Measurements from ENCODE around the gene SENP7.

The SENP7 gene

DNA sequence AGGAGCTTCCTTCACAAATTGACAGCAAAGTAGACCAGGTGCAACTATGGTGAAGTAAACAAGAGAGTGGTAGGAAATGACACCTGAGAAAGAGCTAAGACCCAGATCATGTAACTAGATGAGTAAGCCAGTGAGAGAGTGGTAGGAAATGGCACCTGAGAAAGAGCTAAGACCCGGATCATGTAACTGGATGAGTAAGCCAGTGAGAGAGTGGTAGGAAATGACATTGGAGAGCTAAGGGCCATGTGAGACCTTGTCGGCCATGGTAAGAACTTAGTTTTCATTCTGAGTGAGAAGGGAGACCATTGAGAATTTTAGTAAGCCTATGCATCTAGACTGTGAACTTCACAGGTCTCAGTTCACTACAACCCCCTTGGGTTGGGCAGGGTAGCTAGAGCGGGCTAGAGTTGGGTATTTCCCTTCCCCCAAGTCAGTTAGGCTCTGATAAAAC, 5.4 kb upstream of the SENP7 start:
- Histone ChIP-seq H3K9me2 (ENCODE audit: low read depth, low read length) (no peaks in the 10 kb centered on the region), H3K36me3 (ENCODE audit: insufficient read depth, low read length) (no peaks in the 10 kb centered on the region), H3K79me2 (ENCODE audit: insufficient read depth, low read length) (no peaks in the 10 kb centered on the region), H2AFZ (ENCODE audit: low read length) (0 out of 2 replicates have a peak overlapping the region, but pooled peaks have one; percentile 3), H3K4me3 (ENCODE audit: low read depth, low read length, poor library complexity, severe bottlenecking) (no peak overlapping the region), H3F3A (ENCODE audit: insufficient read depth, low read length) (no peaks in the 10 kb centered on the region), H3K9me3 (ENCODE audit: low read length) (no peaks in the 10 kb centered on the region), H3K27me3 (ENCODE audit: insufficient read depth, low read length) (no peaks in the 10 kb centered on the region), H3K4me2 (ENCODE audit: low read length) (no peak overlapping the region), H4K20me1 (ENCODE audit: insufficient read depth, low read length) (no peaks in the 10 kb centered on the region), H3K4me1 (ENCODE audit: insufficient read depth, low read length, severe bottlenecking) (peaks cover 17% of the 10 kb centered on the region), H3K27ac (ENCODE audit: low read depth, low read length, poor library complexity, severe bottlenecking) (no peak overlapping the region), H3K9ac (ENCODE audit: low read length) (no peak overlapping the region)
- TF ChIP-seq, protein P1, sequence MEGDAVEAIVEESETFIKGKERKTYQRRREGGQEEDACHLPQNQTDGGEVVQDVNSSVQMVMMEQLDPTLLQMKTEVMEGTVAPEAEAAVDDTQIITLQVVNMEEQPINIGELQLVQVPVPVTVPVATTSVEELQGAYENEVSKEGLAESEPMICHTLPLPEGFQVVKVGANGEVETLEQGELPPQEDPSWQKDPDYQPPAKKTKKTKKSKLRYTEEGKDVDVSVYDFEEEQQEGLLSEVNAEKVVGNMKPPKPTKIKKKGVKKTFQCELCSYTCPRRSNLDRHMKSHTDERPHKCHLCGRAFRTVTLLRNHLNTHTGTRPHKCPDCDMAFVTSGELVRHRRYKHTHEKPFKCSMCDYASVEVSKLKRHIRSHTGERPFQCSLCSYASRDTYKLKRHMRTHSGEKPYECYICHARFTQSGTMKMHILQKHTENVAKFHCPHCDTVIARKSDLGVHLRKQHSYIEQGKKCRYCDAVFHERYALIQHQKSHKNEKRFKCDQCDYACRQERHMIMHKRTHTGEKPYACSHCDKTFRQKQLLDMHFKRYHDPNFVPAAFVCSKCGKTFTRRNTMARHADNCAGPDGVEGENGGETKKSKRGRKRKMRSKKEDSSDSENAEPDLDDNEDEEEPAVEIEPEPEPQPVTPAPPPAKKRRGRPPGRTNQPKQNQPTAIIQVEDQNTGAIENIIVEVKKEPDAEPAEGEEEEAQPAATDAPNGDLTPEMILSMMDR (IDR thresholded peaks at IDR 0.05; ENCODE audit: low read length): no peak
- no peak for TF ChIP-seq EZH2 (IDR thresholded peaks at IDR 0.05; ENCODE audit: borderline replicate concordance, low read length)

DNA sequence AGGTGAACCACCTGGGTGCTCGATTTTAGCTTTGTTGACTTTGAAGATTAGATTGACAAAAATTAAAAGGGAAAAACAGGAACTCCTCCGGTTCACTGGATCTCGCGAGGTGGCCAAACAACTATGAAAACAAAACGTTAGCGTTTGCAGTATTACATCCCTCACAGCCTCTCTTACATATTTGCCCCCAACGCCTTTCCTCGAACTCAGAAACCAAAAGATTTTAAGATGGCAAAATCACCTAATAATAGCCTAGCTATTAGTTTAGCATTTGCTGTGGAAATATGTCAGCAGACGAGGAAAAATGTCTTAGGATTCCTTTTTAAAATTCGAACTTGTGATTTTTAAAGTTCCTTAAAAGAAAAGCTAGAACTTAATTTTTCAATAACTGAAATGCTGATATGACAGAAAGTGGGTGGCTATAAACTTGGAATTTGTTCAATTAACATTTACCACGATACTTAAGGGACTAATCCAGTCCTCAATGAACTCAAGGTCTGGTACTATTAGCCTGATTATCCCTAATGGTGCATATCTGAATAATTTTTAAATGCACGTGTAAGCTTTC, 491 bp upstream of the SENP7 start:
- H3K27ac ChIP-seq (ENCODE audit: low read depth, low read length, poor library complexity, severe bottlenecking): peak overlapping the region; percentile 65
- peak overlapping the region; percentile 72 for H3K4me3 ChIP-seq (ENCODE audit: low read depth, low read length, poor library complexity, severe bottlenecking)
- no peaks in the 10 kb centered on the region for H3K27me3 ChIP-seq (ENCODE audit: insufficient read depth, low read length)

DNA sequence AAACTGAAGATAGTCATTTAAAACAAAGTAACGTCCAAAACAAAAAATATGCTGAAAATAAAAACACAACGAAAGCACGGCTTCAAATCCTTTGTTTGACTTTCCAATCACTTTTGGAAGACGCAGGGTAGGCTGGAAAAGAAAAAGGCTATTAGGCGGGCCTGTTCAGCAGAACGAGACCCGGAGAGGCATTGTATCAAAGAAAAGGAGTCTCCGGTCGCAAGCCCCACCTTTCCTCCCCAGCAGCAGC, 691 bp downstream of the SENP7 start:
- Histone ChIP-seq H3K27ac (ENCODE audit: low read depth, low read length, poor library complexity, severe bottlenecking) (peak overlapping the region; percentile 65), H3K9me2 (ENCODE audit: low read depth, low read length) (no peaks in the 10 kb centered on the region), H3K36me3 (ENCODE audit: insufficient read depth, low read length) (peaks cover 2% of the 10 kb centered on the region; the same call in 1 of the 2 replicates), H3K27me3 (ENCODE audit: insufficient read depth, low read length) (no peaks in the 10 kb centered on the region), H2AFZ (ENCODE audit: low read length) (peak overlapping the region; percentile 8; the same call in 1 of the 2 replicates), H3K79me2 (ENCODE audit: insufficient read depth, low read length) (peaks cover 7% of the 10 kb centered on the region; the same call in 1 of the 2 replicates), H3K4me1 (ENCODE audit: insufficient read depth, low read length, severe bottlenecking) (peaks cover 26% of the 10 kb centered on the region), H3K4me2 (ENCODE audit: low read length) (peak overlapping the region; percentile 79), H3K9ac (ENCODE audit: low read length) (peak overlapping the region; percentile 66), H4K20me1 (ENCODE audit: insufficient read depth, low read length) (no peaks in the 10 kb centered on the region), H3K4me3 (ENCODE audit: low read depth, low read length, poor library complexity, severe bottlenecking) (peak overlapping the region; percentile 72), H3F3A (ENCODE audit: insufficient read depth, low read length) (no peaks in the 10 kb centered on the region), H3K9me3 (ENCODE audit: low read length) (no peaks in the 10 kb centered on the region)
- TF ChIP-seq EZH2 (IDR thresholded peaks at IDR 0.05; ENCODE audit: borderline replicate concordance, low read length): no peak

More for the DNA sequence above, 491 bp upstream of the SENP7 start:
- Histone ChIP-seq H3K4me2 (ENCODE audit: low read length) (peak overlapping the region; percentile 79), H3K9me2 (ENCODE audit: low read depth, low read length) (no peaks in the 10 kb centered on the region), H3K36me3 (ENCODE audit: insufficient read depth, low read length) (no peaks in the 10 kb centered on the region), H3K9me3 (ENCODE audit: low read length) (no peaks in the 10 kb centered on the region), H4K20me1 (ENCODE audit: insufficient read depth, low read length) (no peaks in the 10 kb centered on the region), H3K4me1 (ENCODE audit: insufficient read depth, low read length, severe bottlenecking) (peaks cover 32% of the 10 kb centered on the region), H3K79me2 (ENCODE audit: insufficient read depth, low read length) (0 out of 2 replicates have a peak, but pooled peaks cover 6% of the 10 kb centered on the region), H2AFZ (ENCODE audit: low read length) (peak overlapping the region; percentile 8), H3F3A (ENCODE audit: insufficient read depth, low read length) (no peaks in the 10 kb centered on the region), H3K9ac (ENCODE audit: low read length) (peak overlapping the region; percentile 66)
- TF ChIP-seq, protein P1 (IDR thresholded peaks at IDR 0.05; ENCODE audit: low read length): no peak
- no peak for TF ChIP-seq EZH2 (IDR thresholded peaks at IDR 0.05; ENCODE audit: borderline replicate concordance, low read length)

DNA sequence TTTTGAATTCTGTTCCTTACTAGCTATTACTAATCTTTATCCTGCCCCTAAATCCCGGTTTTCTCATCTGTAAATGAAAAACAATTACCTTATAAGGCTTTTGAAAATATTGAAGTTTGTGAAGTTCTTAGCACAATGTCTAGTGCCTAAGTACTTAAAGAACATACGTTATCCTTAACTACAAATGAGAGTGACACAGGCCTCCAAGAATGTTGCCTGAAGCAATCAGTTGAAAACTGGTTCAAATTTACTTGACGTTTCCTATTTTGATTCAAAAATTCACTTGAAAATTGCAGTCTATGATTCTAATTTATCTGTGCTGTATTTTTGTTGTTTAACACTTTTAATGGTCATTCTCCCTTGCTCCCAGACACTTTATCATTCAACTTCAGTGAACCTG, 3.2 kb downstream of the SENP7 start:
- H3K4me1 ChIP-seq (ENCODE audit: insufficient read depth, low read length, severe bottlenecking): peaks cover 26% of the 10 kb centered on the region
- no peak overlapping the region for H3K4me2 ChIP-seq (ENCODE audit: low read length)
- no peak overlapping the region for H3K27ac ChIP-seq (ENCODE audit: low read depth, low read length, poor library complexity, severe bottlenecking)
- H3K36me3 ChIP-seq (ENCODE audit: insufficient read depth, low read length): peaks cover 3% of the 10 kb centered on the region; the same call in 1 of the 2 replicates
- TF ChIP-seq EZH2 (IDR thresholded peaks at IDR 0.05; ENCODE audit: borderline replicate concordance, low read length): no peak
- TF ChIP-seq, protein P1 (IDR thresholded peaks at IDR 0.05; ENCODE audit: low read length): no peak
- H2AFZ ChIP-seq (ENCODE audit: low read length): no peak overlapping the region
- no peaks in the 10 kb centered on the region for H3K9me3 ChIP-seq (ENCODE audit: low read length)
- peaks cover 21% of the 10 kb centered on the region for H3K79me2 ChIP-seq (ENCODE audit: insufficient read depth, low read length)
- H3K27me3 ChIP-seq (ENCODE audit: insufficient read depth, low read length): no peaks in the 10 kb centered on the region
- no peak overlapping the region for H3K4me3 ChIP-seq (ENCODE audit: low read depth, low read length, poor library complexity, severe bottlenecking)
- no peaks in the 10 kb centered on the region for H3K9me2 ChIP-seq (ENCODE audit: low read depth, low read length)
- H3F3A ChIP-seq (ENCODE audit: insufficient read depth, low read length): no peaks in the 10 kb centered on the region
- no peaks in the 10 kb centered on the region for H4K20me1 ChIP-seq (ENCODE audit: insufficient read depth, low read length)
- no peak overlapping the region for H3K9ac ChIP-seq (ENCODE audit: low read length)
